ENCODE results near the gene UBE2G1. TPM values are rescaled to one million over a fixed set of nuclear protein-coding genes. Genes with fewer than 3 reads are reported as not detected.

UBE2G1 gene
- total and polyA plus RNA-seq, 4 donors, result 19.9 to 25.3 (median 21.3) TPM

DNA sequence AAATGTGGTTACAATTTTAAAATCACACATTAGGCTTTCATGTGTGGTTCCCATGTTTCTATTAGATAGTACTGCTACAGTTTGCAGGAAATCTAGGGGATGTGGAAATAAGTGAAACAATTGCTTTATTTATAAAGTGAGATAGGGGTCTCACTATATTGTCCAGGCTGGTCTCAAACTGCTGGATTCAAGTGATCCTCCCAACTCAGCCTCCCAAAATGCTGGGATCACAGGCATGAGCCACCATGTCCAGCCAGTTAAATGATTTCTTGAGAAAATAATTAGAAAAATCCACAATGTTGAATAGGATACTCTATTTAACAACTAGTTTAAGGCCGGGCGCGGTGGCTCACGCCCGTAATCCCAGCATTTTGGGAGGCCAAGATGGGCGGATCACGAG, 42.0 kb downstream of the UBE2G1 start:
- no peak for DNase-seq (ENCODE audit: low spot score)

More for the DNA sequence above, 42.0 kb downstream of the UBE2G1 start:
- Histone ChIP-seq H3K9me3 (ENCODE audit: control insufficient read depth in 4 of 4, low read length in 3 of 4) (peaks cover 0 to 2% (median 0%) of the 10 kb centered on the region in 4 donors), H3K4me1 (ENCODE audit: control insufficient read depth in 4 of 4, insufficient read depth in 4 of 4, low read length in 3 of 4) (peaks cover 0 to 3% (median 0%) of the 10 kb centered on the region in 4 donors), H3K27me3 (ENCODE audit: control insufficient read depth in 4 of 4, insufficient read depth in 4 of 4, low read length in 3 of 4) (no peaks in the 10 kb centered on the region), H3K36me3 (ENCODE audit: control insufficient read depth in 4 of 4, insufficient read depth in 3 of 4, low read depth in 1 of 4, low read length in 3 of 4) (no peaks in the 10 kb centered on the region), H3K27ac (ENCODE audit: low read depth in 1 of 2, low read length in 2 of 2) (no peak overlapping the region), H3K9ac (ENCODE audit: low read depth in 1 of 2, low read length in 2 of 2) (no peak overlapping the region), H3K4me3 (ENCODE audit: low read depth in 1 of 3, low read length in 3 of 3) (no peak overlapping the region)
- WGBS, result 97% methylated on average over 7 of the region's 7 CpGs
- no peak for TF ChIP-seq SP1 (IDR thresholded peaks at IDR 0.05)
- TF ChIP-seq, protein P1, sequence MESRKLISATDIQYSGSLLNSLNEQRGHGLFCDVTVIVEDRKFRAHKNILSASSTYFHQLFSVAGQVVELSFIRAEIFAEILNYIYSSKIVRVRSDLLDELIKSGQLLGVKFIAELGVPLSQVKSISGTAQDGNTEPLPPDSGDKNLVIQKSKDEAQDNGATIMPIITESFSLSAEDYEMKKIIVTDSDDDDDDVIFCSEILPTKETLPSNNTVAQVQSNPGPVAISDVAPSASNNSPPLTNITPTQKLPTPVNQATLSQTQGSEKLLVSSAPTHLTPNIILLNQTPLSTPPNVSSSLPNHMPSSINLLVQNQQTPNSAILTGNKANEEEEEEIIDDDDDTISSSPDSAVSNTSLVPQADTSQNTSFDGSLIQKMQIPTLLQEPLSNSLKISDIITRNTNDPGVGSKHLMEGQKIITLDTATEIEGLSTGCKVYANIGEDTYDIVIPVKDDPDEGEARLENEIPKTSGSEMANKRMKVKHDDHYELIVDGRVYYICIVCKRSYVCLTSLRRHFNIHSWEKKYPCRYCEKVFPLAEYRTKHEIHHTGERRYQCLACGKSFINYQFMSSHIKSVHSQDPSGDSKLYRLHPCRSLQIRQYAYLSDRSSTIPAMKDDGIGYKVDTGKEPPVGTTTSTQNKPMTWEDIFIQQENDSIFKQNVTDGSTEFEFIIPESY (IDR thresholded peaks at IDR 0.05), result no peak
- TF ChIP-seq HNF4G (IDR thresholded peaks at IDR 0.05), result no peak
- no peak for TF ChIP-seq YY1 (IDR thresholded peaks at IDR 0.05)
- TF ChIP-seq, protein P2, sequence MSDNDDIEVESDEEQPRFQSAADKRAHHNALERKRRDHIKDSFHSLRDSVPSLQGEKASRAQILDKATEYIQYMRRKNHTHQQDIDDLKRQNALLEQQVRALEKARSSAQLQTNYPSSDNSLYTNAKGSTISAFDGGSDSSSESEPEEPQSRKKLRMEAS (IDR thresholded peaks at IDR 0.05), result no peak
- TF ChIP-seq RAD21 (IDR thresholded peaks at IDR 0.05), result no peak
- no peak for TF ChIP-seq TAF1 (conservative IDR thresholded peaks at IDR 0.05)
- TF ChIP-seq, protein P3, sequence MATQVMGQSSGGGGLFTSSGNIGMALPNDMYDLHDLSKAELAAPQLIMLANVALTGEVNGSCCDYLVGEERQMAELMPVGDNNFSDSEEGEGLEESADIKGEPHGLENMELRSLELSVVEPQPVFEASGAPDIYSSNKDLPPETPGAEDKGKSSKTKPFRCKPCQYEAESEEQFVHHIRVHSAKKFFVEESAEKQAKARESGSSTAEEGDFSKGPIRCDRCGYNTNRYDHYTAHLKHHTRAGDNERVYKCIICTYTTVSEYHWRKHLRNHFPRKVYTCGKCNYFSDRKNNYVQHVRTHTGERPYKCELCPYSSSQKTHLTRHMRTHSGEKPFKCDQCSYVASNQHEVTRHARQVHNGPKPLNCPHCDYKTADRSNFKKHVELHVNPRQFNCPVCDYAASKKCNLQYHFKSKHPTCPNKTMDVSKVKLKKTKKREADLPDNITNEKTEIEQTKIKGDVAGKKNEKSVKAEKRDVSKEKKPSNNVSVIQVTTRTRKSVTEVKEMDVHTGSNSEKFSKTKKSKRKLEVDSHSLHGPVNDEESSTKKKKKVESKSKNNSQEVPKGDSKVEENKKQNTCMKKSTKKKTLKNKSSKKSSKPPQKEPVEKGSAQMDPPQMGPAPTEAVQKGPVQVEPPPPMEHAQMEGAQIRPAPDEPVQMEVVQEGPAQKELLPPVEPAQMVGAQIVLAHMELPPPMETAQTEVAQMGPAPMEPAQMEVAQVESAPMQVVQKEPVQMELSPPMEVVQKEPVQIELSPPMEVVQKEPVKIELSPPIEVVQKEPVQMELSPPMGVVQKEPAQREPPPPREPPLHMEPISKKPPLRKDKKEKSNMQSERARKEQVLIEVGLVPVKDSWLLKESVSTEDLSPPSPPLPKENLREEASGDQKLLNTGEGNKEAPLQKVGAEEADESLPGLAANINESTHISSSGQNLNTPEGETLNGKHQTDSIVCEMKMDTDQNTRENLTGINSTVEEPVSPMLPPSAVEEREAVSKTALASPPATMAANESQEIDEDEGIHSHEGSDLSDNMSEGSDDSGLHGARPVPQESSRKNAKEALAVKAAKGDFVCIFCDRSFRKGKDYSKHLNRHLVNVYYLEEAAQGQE (IDR thresholded peaks at IDR 0.05), result no peak
- no peak for TF ChIP-seq GABPA (IDR thresholded peaks at IDR 0.05 in 1 of 2, conservative IDR thresholded peaks at IDR 0.05 in 1 of 2)
- TF ChIP-seq HNF4A (conservative IDR thresholded peaks at IDR 0.05), result no peak
- TF ChIP-seq, protein P4, sequence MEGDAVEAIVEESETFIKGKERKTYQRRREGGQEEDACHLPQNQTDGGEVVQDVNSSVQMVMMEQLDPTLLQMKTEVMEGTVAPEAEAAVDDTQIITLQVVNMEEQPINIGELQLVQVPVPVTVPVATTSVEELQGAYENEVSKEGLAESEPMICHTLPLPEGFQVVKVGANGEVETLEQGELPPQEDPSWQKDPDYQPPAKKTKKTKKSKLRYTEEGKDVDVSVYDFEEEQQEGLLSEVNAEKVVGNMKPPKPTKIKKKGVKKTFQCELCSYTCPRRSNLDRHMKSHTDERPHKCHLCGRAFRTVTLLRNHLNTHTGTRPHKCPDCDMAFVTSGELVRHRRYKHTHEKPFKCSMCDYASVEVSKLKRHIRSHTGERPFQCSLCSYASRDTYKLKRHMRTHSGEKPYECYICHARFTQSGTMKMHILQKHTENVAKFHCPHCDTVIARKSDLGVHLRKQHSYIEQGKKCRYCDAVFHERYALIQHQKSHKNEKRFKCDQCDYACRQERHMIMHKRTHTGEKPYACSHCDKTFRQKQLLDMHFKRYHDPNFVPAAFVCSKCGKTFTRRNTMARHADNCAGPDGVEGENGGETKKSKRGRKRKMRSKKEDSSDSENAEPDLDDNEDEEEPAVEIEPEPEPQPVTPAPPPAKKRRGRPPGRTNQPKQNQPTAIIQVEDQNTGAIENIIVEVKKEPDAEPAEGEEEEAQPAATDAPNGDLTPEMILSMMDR (IDR thresholded peaks at IDR 0.05; ENCODE audit: low read depth, low read length, missing input control), result no peak
- no peak for TF ChIP-seq FOXA2 (IDR thresholded peaks at IDR 0.05)
- TF ChIP-seq NR2F2 (IDR thresholded peaks at IDR 0.05), result no peak
- TF ChIP-seq, protein P5, sequence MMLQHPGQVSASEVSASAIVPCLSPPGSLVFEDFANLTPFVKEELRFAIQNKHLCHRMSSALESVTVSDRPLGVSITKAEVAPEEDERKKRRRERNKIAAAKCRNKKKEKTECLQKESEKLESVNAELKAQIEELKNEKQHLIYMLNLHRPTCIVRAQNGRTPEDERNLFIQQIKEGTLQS (IDR thresholded peaks at IDR 0.05), result no peak
- no peak for TF ChIP-seq RXRA (IDR thresholded peaks at IDR 0.05)
- TF ChIP-seq JUND (IDR thresholded peaks at IDR 0.05), result no peak
- no peak for TF ChIP-seq FOXA1 (IDR thresholded peaks at IDR 0.05)
- no peak for TF ChIP-seq EGR1 (IDR thresholded peaks at IDR 0.05; ENCODE audit: low read depth in 2 of 2)

All from liver (tissue), 9 donors.